Measurements from ENCODE around the gene SCNN1B.
"Not testable (repeated sequence)": the region's sequence is repeated elsewhere in the genome, so short reads cannot be mapped to it uniquely, and the experiment has no call there.

SCNN1B gene

DNA sequence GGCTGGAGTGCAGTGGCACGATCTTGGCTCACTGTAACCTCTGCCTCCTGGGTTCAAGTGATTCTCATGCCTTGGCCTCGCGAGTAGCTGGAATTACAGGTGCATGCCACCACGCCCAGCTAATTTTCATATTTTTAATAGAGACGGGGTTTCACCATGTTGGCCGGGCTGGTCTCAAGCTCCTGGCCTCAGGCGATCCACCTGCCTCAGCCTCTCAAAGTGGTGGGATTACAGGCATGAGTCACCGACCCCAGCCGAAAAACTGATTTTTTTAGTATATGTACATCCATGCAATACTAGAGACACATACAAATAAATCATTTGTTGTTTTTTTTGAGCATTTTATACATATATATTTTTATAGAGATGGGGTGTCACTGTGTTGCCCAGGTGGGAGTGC lies 79.6 kb downstream of the SCNN1B start:
- DNase-seq (ENCODE audit: low read depth in 2 of 2): not testable (repeated sequence)

GRCh38 chr16:23382279-23382678 lies 80.2 kb downstream of the SCNN1B start:
- no peak for DNase-seq (ENCODE audit: low read depth in 2 of 2)

DNA sequence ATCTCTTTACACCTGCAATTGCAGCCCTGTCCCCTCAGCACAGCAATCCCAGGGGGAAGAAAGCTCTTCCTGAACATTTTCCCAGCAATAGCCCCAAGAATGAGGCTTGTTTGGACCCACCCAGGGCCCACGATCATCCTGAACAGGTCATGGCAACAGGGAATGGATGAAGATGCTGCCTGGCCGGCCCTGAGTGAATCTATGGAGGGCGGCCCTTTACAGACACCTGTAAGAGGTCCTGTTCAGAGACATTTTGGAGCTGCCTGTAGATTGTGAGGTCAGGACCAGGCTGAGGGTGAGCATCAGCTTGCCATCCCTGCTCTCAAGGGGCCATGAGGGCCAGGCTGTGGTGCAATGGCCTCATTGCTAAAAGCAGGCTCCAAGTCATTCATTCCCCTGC lies 81.8 kb downstream of the SCNN1B start:
- DNase-seq (ENCODE audit: low read depth in 2 of 2): no peak

DNA sequence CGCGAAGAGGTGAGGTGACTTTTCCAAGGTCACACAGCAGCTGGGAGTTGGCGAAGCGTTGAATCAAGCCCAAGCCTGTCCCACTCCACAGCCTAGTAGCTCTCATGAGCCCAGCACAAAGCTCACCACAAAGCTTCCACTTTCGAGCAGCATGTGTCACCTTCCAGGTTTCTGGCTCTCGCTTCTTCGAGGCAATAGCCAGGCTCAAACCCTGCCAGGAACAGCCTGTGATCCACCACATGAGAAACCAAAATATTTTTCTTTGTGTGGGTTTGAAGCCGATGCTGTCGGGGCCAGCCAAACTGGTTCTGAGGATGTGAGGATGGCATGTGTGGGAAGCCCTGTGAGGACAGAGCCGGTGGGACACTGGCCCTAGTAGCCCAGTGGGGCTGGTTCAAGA lies 82.8 kb downstream of the SCNN1B start:
- no peak for DNase-seq (ENCODE audit: low read depth in 2 of 2)

DNA sequence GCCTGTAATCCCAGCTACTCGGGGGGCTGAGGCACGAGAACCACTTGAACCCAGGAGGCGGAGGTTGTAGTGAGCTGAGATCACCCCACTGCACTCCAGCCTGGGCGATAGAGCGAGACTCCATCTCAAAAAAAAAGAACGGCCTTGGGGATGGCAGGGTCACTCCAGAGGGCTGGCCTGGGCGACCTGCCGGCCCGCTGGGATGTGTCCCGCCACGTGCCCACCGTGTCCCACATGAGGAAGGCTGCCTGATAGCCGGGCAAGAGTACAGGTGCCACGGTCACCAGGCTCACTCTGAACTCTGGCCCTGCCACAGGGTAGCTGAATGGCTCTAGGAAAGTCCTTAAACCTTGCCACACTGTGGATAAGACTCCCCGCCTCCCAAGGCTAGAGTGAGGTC lies 83.3 kb downstream of the SCNN1B start:
- DNase-seq (ENCODE audit: low read depth in 2 of 2): no peak

DNA sequence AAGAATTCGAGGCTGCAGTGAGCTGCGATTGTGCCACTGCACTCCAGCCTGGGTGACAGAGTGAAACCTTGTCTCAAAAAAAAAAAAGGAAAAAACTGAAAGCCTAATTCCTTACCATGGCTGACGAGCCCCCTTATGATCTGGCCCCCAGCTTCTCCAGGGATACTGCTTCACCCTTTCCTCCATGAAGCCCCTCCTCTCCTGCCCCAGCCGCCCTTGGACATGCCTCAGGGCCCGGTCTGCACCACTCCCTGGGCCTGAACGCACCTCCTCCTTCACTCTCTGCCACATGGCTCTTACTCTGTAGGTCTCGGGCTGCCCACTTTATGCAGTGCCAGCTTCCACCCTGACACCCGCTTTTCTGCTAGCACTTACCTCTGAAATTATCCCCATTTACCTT lies 85.6 kb downstream of the SCNN1B start:
- no peak for DNase-seq (ENCODE audit: low read depth in 2 of 2)

DNA sequence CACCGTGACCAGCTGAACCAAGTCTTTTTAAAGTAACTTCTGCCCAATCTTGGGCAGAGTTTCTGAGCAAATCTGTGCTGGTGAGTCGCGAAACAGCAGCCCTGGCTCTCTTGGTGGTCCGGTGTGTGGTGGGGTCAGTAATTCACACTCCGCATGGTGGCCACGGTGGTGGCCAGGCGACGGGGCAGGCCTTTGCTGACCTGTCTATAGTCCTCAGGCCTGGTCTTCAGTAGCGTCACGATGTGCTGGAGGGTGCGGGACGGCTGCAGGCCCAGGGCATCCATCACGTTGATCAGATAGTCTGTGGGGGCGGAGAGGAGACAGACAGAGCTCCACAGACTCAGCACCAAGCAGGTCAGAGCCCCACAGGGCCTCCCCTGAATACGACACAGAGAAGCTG lies 86.7 kb downstream of the SCNN1B start:
- DNase-seq (ENCODE audit: low read depth in 2 of 2): no peak

DNA sequence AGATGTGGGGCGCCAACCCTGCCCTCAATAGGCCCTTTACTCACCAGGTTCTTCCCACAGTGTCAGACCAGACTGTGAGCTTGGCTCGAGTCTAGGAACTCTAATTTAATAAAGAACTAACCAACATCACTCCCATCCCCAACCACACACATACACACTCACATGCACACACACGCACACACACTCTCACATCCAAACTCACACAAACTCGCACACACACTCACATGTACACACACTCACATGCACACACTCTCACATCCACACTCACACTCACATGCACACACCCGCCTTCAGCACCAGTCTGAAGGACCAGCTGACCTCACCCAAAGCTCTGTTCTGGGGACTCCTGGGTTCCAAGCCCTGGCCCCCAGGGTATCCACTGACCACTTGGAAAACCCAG lies 87.1 kb downstream of the SCNN1B start:
- no peak for DNase-seq (ENCODE audit: low read depth in 2 of 2)

DNA sequence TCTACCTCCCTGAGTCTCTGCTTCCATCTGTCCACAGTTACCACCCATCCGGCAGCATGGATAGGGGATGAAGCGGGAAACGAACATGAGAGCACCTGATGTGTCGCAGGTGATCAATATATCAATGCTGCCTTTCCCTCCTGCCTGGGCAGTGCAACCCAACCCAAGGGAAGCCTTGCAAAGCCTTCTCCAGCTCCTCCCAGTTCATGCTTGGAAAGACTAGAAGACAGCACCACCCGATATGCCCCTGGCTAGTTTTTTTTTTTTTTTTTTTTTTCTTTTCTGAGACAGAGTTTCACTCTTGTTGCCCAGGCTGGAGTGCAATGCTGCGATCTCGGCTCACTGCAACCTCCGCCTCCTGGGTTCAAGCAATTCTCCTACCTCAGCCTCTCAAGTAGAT lies 87.8 kb downstream of the SCNN1B start:
- not testable (repeated sequence) for DNase-seq (ENCODE audit: low read depth in 2 of 2)

GRCh38 chr16:23391381-23392222 lies 89.5 kb downstream of the SCNN1B start:
- DNase-seq (ENCODE audit: low read depth in 2 of 2): no peak

GRCh38 chr16:23392223-23392600 lies 90.1 kb downstream of the SCNN1B start:
- no peak for DNase-seq (ENCODE audit: low read depth in 2 of 2)

DNA sequence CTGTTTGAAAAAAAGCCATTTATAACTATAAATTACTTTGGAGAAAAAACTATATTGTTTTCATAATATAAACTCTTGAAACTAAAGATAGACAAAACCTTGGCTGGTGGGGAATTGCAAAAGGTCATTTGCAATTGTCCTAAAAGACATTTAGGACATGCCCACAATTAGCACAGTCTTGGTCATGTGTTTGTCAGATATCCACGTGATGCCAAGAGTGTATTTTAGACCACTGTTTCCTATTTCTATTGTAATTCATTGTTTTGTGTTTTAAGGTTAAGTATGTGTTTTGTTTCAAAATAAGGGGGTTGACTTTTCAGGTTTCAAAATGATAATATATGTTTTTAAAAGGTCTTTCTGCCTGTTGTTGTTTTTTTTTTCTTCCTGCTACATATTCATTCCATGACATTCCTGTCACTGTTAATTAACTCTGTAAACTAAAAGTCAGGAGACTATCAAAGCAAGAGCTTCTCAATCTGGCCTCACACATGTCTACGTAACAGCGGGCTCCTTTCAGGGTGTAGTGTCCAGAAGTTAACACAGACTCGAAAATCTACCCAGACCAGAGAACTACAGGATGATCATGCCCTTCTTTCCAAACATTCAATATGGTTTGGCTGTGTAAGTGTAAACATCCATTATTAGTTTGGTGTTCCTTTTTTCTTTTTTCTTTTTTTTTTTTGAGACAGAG lies 92.2 kb downstream of the SCNN1B start:
- DNase-seq (ENCODE audit: low read depth in 2 of 2): no peak

- no peak for DNase-seq (ENCODE audit: low read depth in 2 of 2)
These were observed 93.6 kb downstream of the SCNN1B start for GRCh38 chr16:23395732-23396131.

DNA sequence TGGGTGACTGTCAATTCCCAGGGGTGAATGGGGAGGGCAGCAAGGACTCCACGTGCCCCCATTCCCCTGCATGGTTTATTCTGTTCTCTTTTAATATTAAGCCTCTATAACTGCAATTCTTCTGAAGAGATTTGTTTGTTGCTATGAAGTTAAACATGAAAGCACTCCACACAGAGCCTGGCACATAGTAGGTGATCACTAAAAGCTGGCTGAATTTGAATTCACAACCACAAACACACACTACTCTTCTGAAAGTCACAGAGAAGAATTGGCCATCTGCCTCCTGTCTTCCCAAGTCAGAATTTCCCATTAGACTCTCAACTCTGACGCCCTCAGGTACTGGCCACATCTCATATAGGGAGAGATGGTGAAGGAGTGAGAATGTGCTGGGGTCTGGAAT lies 95.4 kb downstream of the SCNN1B start:
- no peak for DNase-seq (ENCODE audit: low read depth in 2 of 2)

DNA sequence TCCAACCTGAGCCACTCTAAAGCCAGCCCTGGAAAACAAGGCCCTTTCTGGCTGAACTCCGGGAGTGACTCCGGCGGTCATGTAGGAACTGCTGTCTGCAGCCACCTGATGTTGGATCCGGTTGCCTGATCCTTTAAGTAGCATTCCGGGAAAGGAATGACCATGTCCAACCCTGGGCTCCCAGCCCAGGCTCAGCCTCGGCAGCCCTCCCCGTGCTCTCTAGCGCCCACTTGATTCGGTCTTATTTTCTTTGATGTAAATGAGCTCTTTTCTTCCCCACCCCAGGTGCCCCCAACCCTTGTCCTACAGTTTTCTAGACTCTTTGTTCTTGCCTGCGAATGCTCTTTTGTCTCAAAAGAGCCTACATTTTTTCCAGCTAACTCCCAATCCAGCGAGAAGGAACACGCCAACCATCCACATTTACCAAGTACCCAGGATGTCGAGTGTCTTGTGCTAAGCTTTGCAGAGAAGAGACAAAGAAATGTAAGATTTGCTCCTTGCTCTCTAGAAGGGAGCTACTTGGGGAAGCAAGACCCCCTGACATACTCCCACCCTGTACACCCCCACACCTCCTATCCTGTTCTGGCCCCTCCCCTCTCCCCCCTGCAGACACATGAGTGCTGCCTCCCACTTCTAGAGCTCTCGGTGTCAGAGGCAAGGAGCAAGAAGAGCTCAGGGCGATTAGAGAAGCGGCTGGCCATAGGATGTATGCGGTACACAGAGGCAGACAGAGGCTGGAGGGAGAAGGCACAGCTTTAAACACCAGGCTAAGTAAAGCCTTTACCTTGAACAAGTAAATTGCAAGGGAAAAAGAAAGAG lies 97.1 kb downstream of the SCNN1B start:
- no peak for DNase-seq (ENCODE audit: low read depth in 2 of 2)

DNA sequence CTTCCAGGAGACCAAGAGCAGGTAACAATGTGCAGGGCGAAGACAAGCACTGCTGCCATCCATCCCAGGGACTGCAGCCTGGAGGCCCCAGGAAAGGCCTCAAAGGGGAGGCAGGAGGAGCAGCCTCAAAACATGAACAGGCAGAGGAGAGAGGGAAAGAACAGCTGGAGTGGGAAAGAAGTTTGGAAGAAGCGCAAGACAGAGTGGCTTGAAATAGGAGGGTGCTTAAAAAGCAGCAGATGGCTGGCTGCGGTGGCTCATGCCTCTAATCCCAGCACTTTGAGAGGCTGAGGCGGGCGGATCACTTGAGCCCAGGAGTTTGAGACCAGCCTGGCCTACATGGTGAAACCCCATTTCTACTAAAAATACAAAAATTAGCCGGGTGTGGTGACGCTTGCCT lies 98.3 kb downstream of the SCNN1B start:
- DNase-seq (ENCODE audit: low read depth in 2 of 2): not testable (repeated sequence)

DNA sequence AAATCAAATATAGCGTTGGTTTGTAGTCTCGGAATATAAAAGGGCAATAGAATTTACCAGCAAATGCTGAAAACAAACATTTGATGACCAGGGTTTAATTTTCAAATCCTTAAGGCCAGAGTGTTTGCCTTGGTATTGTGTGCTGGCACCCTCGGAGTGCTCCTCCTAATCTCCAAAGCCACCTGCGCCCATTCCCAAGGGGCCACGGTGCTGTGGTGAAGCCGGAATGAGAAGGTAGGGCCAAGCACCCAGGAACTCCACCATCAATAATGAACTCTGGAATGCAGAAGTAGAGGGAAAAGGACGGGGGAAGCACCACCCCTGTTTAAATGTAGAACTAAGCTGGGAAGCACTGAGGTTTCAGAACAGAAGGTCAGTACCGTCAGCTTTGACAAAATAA lies 99.0 kb downstream of the SCNN1B start:
- no peak for DNase-seq (ENCODE audit: low read depth in 2 of 2)

DNA sequence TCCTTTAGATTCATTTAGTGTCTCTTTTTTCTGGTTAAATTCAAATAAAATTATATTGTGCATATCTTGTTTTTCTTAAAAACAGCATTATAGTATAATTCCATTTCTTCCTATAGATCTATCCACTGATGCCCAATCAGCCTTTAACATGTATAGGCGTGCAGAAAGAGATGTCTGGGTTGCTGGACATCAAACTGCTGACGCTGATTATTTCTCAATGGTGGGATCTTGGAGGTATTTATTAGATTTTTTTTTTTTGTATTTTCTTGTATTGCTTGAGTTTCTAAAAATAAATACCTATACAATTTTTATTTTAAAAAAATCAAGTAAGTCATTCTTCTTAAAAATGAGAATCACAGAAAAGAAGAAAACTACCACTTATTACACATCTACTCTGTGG lies 100.0 kb downstream of the SCNN1B start:
- no peak for DNase-seq (ENCODE audit: low read depth in 2 of 2)

DNA sequence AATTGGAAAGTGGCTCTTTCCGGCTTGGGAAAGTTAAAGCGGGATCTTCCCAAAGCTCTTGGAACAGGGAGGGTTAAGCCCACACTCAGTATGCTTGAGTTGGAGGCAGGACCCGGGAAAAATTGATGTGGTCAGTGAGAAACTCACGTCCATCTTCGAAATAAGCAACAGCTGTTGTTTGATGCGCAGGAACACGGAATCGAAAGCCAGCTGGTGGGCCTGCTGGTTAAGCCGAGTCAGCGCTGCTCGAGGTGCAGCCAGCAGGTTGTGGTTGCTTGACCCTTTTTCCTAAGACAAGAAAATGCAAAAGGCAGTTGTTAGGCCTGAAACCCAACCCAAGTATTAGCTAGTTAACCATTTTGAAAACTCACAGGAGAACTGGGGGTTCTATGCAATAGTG lies 101.4 kb downstream of the SCNN1B start:
- no peak for DNase-seq (ENCODE audit: low read depth in 2 of 2)

DNA sequence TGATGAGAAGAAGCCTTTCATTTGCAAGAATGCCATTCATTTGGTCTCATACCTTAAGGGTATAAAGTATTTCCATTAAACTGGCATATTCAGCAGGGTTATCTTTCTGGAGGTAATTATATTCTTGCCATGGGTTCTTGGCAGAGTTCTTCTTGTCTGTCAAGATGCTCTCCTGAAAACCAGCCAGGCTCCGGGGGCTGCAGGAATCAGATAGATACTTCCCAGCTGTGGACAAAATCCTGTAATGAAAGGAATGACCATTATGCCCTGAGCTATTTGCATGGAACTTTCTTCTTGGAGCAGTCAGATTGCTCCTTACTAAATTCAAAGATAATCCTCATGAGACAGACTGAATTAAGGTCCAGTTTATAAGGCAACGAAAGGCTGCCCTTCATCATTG lies 103.9 kb downstream of the SCNN1B start:
- DNase-seq (ENCODE audit: low read depth in 2 of 2): no peak

DNA sequence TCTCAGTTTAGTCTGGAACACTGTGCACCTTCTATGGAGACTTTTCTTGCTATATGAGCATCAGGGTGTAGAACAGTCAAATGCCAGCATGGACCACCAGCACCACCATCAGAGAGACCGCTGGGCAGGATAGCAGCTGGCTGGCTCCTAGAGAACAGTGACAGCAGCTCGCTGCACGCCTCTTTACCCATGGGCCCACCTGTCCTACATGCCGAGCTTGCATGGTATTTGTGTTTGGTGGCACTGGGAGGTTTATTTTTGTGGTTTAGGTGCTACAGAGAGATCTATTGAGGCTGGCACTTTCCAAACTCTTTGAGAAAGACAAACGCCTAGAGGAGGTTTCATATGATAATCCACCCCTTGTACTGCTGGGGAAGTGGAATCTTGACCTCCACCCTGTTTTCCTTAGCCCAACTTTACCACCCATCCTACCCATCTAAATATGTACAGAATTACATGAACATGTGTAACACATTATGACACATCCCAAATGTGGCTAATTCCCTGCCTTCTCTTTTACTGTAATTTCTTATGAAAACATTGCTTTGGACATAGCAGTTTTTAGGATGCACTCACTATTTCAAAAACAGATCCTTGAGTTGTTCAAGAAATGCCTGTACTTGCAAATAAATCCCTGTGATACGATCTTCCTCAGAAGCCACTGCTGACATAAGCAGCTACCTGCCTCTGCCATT lies 104.6 kb downstream of the SCNN1B start:
- no peak for DNase-seq (ENCODE audit: low read depth in 2 of 2)

All from stimulated activated CD8-positive, alpha-beta memory T cell treated with anti-CD3 and anti-CD28 coated beads, Interleukin-15, amount 100 ng/mL, for 48 hours (primary cell).